OCI-LY1 (cell line): ENCODE measurements around the gene MINDY4.

ENCODE experiments used
- EZH2 ChIP-seq: fragments of 200-600 bp; sonication (generic), shearing (Covaris generic); IDR thresholded peaks from 2 replicates; pipeline ENCODE4 v1.8.0; 2017; ENCODE audit warnings: borderline replicate concordance, mixed run types, mild to moderate bottlenecking, antibody characterized with exemption, low read length, moderate library complexity, mixed read lengths
- TF ChIP-seq, protein P1 (sequence below): fragments of 200-600 bp; sonication (generic), shearing (Covaris generic); IDR thresholded peaks from 2 replicates; pipeline ENCODE4 v1.5.1; 2017; ENCODE audit warnings: mild to moderate bottlenecking, antibody characterized with exemption, low read length, moderate library complexity, mixed read lengths

DNA sequence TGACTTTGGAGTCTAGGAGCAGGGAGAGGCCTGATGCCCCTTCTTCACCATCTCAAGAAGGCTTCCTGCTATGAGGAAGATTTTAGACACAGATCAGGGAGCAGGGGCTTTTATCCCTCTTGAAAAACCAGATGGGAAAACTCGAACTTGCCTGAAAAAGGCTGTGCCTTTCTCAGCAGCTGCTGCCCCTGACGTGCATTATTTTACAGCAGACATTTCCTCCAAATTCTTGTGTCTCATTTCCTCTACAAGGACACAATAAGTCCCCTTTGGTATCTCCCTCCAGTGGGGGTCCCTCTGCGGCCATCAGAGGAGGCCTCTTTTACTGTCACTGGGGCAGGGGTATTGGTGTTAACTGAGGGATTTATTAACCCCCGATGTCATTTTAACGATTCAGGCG is 102.4 kb downstream of the MINDY4 start:
- TF ChIP-seq, protein P1, sequence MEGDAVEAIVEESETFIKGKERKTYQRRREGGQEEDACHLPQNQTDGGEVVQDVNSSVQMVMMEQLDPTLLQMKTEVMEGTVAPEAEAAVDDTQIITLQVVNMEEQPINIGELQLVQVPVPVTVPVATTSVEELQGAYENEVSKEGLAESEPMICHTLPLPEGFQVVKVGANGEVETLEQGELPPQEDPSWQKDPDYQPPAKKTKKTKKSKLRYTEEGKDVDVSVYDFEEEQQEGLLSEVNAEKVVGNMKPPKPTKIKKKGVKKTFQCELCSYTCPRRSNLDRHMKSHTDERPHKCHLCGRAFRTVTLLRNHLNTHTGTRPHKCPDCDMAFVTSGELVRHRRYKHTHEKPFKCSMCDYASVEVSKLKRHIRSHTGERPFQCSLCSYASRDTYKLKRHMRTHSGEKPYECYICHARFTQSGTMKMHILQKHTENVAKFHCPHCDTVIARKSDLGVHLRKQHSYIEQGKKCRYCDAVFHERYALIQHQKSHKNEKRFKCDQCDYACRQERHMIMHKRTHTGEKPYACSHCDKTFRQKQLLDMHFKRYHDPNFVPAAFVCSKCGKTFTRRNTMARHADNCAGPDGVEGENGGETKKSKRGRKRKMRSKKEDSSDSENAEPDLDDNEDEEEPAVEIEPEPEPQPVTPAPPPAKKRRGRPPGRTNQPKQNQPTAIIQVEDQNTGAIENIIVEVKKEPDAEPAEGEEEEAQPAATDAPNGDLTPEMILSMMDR: no peak
- TF ChIP-seq EZH2: no peak
